CD14-positive monocyte (primary cell): ENCODE measurements around the gene GPR55. TPM values are rescaled to one million over a fixed set of nuclear protein-coding genes. Genes with fewer than 3 reads are reported as not detected.

Source experiments
- DNase-seq, 3 donors: peaks; one replicate each; pipeline ENCODE4 v3.0.0-alpha.2; 2011 to 2022
- H2AFZ ChIP-seq: 2 replicates; pipeline ENCODE4 v1.6.0; 2012; ENCODE audit warnings: mild to moderate bottlenecking, low read depth, low read length, inconsistent platforms; ENCODE audit not compliant: insufficient read depth, poor library complexity, severe bottlenecking
- H3K27ac ChIP-seq, 2 donors: 1 replicate in 1 of 2; 2 replicates in 1 of 2; pipeline ENCODE4 v1.5.1; 2012 to 2013; ENCODE audit warnings: low read length in 2 of 2, control low read depth in 1 of 2, inconsistent platforms in 1 of 2, low read depth in 1 of 2, mild to moderate bottlenecking in 1 of 2
- H3K27me3 ChIP-seq, 2 donors: one replicate each; pipeline versions ENCODE4 v1.6.0 to v1.6.1; 2011 to 2013; ENCODE audit warnings: low read length in 2 of 2; ENCODE audit not compliant: control insufficient read depth in 2 of 2, insufficient read depth in 2 of 2
- H3K36me3 ChIP-seq, 2 donors: replicated peaks in 1 of 2; 1 replicate in 1 of 2; 2 replicates in 1 of 2; pipeline versions ENCODE4 v1.5.1 to v1.6.1; 2012 to 2013; ENCODE audit warnings: low read length in 2 of 2, control low read depth in 1 of 2, inconsistent platforms in 1 of 2, mild to moderate bottlenecking in 1 of 2; ENCODE audit not compliant: insufficient read depth in 2 of 2, control insufficient read depth in 1 of 2
- H3K4me1 ChIP-seq, 2 donors: 1 replicate in 1 of 2; 2 replicates in 1 of 2; pipeline versions ENCODE4 v1.5.1 to v1.6.1; 2012 to 2013; ENCODE audit warnings: low read length in 2 of 2, control low read depth in 1 of 2, inconsistent platforms in 1 of 2, mild to moderate bottlenecking in 1 of 2, moderate library complexity in 1 of 2; ENCODE audit not compliant: insufficient read depth in 2 of 2, control insufficient read depth in 1 of 2
- H3K4me2 ChIP-seq: replicated peaks from 2 replicates; pipeline ENCODE3; 2012; ENCODE audit warnings: low read length, moderate library complexity, mild to moderate bottlenecking; ENCODE audit not compliant: poor library complexity, severe bottlenecking; ENCODE audit errors: extremely low read depth
- H3K4me3 ChIP-seq, 3 experiments: fragments of 200-600 bp in 1 of 3; sonication (generic) in 1 of 3; replicated peaks in 1 of 3; 1 replicate in 2 of 3; 2 replicates in 1 of 3; pipeline ENCODE4 v1.5.1; 2011 to 2013; ENCODE audit warnings: low read length in 3 of 3, mild to moderate bottlenecking in 3 of 3, control low read depth in 2 of 3, low read depth in 2 of 3, inconsistent platforms in 1 of 3, moderate library complexity in 1 of 3
- H3K79me2 ChIP-seq: 2 replicates; pipeline ENCODE4 v1.6.0; 2012; ENCODE audit warnings: mild to moderate bottlenecking, control low read depth, inconsistent platforms, low read length, moderate library complexity; ENCODE audit not compliant: insufficient read depth
- H3K9ac ChIP-seq: 2 replicates; pipeline ENCODE4 v1.6.0; 2017; ENCODE audit warnings: low read length, mild to moderate bottlenecking; ENCODE audit not compliant: insufficient read depth, poor library complexity, severe bottlenecking
- H3K9me3 ChIP-seq, 2 donors: replicated peaks in 1 of 2; 1 replicate in 1 of 2; 2 replicates in 1 of 2; pipeline versions ENCODE4 v1.5.1 to v1.6.1; 2012 to 2013; ENCODE audit warnings: low read length in 2 of 2, control low read depth in 1 of 2; ENCODE audit not compliant: control insufficient read depth in 1 of 2, insufficient read depth in 1 of 2
- H4K20me1 ChIP-seq: 2 replicates; pipeline ENCODE4 v1.6.0; 2012; ENCODE audit warnings: mild to moderate bottlenecking, low read length, control low read depth, moderate library complexity; ENCODE audit not compliant: insufficient read depth
- H3K27ac Mint-ChIP-seq, 7 donors: one replicate each; pipeline ENCODE4 v1.8.0; 2020; ENCODE audit warnings: mild to moderate bottlenecking in 7 of 7, mixed read lengths in 7 of 7, moderate library complexity in 6 of 7, inconsistent platforms in 2 of 7
- H3K27me3 Mint-ChIP-seq, 3 donors: one replicate each; pipeline ENCODE4 v1.8.0; 2021 to 2022; ENCODE audit warnings: low read depth in 3 of 3, mild to moderate bottlenecking in 3 of 3, mixed read lengths in 3 of 3, moderate library complexity in 3 of 3, inconsistent platforms in 1 of 3
- H3K36me3 Mint-ChIP-seq, 2 donors: one replicate each; pipeline ENCODE4 v1.8.0; 2020; ENCODE audit warnings: mixed read lengths in 2 of 2, inconsistent platforms in 1 of 2, mild to moderate bottlenecking in 1 of 2
- H3K4me1 Mint-ChIP-seq: one replicate; pipeline ENCODE4 v1.8.0; 2020; ENCODE audit warnings: mild to moderate bottlenecking, mixed read lengths
- H3K4me3 Mint-ChIP-seq, 2 donors: one replicate each; pipeline ENCODE4 v1.8.0; 2020; ENCODE audit warnings: mild to moderate bottlenecking in 2 of 2, mixed read lengths in 2 of 2, moderate library complexity in 1 of 2
- H3K9me3 Mint-ChIP-seq, 7 donors: one replicate each; pipeline ENCODE4 v1.8.0; 2020 to 2022; ENCODE audit warnings: mixed read lengths in 7 of 7, mild to moderate bottlenecking in 6 of 7, moderate library complexity in 6 of 7, inconsistent platforms in 2 of 7
- WGBS: methylation state at CpG from one replicate; pipeline ENCODE4 v1.1.5; 2013; ENCODE audit warnings: missing lambda C conversion rate; ENCODE audit not compliant: insufficient coverage; 5-methylcytosine and 5-hydroxymethylcytosine counted together
- intact Hi-C, 2 donors: fragments of 100-400 bp; cut with micrococcal nuclease; formaldehyde crosslinking; loops; one replicate each; pipeline versions ENCODE4 v1.15.0 to v1.15.1; 2023
- polyA plus RNA-seq, 3 donors: library from polyadenylated mRNA; depleted of rRNA in 1 of 3; unstranded in 2 of 3; stranded (reverse) in 1 of 3; fragments of 300-500 nt in 2 of 3; fragments of >200 nt in 1 of 3; fragmentation: Illumina TruSeq in 2 of 3; gene quantifications; 1 replicate in 2 of 3; 2 replicates in 1 of 3; pipeline ENCODE4 v1.2.3, GENCODE V29; 2012 to 2021
- TF ChIP-seq, protein P1 (sequence below): fragments of 200-600 bp; IDR thresholded peaks from one replicate; pipeline ENCODE4 v1.8.0; 2022; ENCODE audit warnings: antibody characterized with exemption, mild to moderate bottlenecking

GPR55 gene
- polyA plus RNA-seq, 3 donors, result 0.11 to 0.12 TPM; not detected in 1

DNA sequence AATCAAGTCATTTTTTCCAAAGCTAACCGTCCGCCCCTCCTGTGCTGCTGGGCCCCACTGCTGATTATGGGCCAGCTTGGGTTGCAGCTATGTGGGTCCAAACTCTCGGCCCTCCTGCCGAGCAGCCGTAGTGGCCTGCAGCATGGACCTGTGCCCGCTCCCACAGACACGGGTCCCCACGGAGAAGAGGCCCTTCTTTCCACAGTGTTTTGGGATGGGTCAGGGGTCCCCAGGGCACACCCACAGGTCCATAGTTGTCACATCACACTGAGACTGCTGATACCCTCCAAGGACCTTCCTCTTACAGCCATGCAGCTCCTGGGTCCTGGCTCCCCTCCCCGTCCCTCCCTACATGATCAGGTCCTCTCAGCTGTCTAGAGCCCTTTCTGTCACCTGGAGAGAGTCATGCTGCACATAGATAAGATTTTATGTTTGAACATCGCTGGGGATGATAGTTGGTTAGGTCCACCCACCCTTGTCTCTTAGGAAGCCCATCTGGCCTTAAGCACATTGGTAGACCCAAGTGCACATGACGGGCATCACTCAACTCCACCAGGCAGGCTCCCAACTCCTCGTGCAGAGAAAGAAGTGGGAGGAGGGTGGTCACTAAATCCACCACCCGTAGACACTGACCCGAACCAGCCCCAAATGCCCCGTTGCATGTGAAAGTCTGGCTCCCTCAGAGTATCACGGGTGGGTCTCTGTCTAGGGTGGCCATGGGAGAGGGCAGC is 17.5 kb downstream of the GPR55 start:
- intact Hi-C loops, result no loop called here
- DNase-seq, result no peak

DNA sequence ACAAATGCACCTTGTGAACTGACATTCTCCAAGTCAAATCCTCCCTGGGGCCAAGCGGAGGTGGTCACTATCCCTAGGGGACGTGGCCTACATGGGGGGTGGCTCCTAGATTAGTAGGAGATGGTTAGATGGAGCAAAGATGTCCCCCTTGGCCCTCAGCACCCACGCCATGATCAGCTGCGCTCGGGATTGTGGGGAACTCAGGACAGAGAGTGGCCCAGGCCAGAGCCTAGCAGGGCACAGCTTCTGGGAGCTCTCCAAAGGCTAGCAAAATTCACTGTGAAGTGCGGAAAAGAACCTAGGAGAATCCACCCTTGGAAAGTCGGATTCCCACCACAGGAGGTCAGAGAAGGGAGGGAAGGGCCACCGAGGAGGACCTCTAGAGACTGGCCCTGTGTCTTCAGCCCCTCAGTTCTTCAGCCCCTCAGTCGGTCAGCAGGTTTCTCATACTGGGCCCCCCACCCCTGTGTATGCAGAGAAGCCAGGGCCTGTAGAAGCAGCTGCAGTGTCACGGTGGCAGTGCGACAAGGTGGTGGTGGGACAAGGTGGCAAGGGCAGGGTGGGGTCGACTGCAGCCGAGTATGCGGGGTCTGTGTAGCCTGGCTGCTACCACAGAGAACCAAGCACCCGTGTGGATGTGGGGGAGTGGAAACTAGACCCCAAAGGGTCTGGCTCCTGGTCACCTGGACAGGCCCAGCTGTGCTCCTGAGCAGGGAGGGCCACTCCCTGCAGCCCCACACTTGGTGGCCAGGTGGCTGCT is 18.4 kb downstream of the GPR55 start:
- Histone ChIP-seq H3K9ac (no peak overlapping the region), H3K36me3 (no peaks in the 10 kb centered on the region), H4K20me1 (no peaks in the 10 kb centered on the region), H3K4me1 (peaks cover 0 to 7% of the 10 kb centered on the region in 2 donors), H3K4me2 (no peak overlapping the region), H3K27me3 (no peaks in the 10 kb centered on the region), H3K79me2 (no peaks in the 10 kb centered on the region), H3K4me3 (no peak overlapping the region), H3K27ac (no peak overlapping the region), H2AFZ (no peak overlapping the region), H3K9me3 (no peaks in the 10 kb centered on the region)
- Mint-ChIP-seq H3K9me3 (no peaks in the 10 kb centered on the region), H3K4me1 (peaks cover 13% of the 10 kb centered on the region), H3K36me3 (no peaks in the 10 kb centered on the region), H3K4me3 (no peak overlapping the region), H3K27me3 (peaks cover 1 to 6% (median 3%) of the 10 kb centered on the region in 3 donors), H3K27ac (peak overlapping the region in 1 of 7 donors; percentile 36)
- DNase-seq, result no peak
- 95% methylated on average over 11 of the region's 15 CpGs for WGBS
- TF ChIP-seq, protein P1, sequence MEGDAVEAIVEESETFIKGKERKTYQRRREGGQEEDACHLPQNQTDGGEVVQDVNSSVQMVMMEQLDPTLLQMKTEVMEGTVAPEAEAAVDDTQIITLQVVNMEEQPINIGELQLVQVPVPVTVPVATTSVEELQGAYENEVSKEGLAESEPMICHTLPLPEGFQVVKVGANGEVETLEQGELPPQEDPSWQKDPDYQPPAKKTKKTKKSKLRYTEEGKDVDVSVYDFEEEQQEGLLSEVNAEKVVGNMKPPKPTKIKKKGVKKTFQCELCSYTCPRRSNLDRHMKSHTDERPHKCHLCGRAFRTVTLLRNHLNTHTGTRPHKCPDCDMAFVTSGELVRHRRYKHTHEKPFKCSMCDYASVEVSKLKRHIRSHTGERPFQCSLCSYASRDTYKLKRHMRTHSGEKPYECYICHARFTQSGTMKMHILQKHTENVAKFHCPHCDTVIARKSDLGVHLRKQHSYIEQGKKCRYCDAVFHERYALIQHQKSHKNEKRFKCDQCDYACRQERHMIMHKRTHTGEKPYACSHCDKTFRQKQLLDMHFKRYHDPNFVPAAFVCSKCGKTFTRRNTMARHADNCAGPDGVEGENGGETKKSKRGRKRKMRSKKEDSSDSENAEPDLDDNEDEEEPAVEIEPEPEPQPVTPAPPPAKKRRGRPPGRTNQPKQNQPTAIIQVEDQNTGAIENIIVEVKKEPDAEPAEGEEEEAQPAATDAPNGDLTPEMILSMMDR, result no peak
- intact Hi-C loops, result no loop called here

More for the DNA sequence above, 17.5 kb downstream of the GPR55 start:
- no peaks in the 10 kb centered on the region for H4K20me1 ChIP-seq
- H3K36me3 ChIP-seq, result no peaks in the 10 kb centered on the region
- Mint-ChIP-seq H3K27me3 (peaks cover 1 to 6% (median 3%) of the 10 kb centered on the region in 3 donors), H3K4me1 (peaks cover 13% of the 10 kb centered on the region), H3K9me3 (no peaks in the 10 kb centered on the region), H3K36me3 (no peaks in the 10 kb centered on the region), H3K27ac (no peak overlapping the region), H3K4me3 (no peak overlapping the region)
- TF ChIP-seq, protein P1, result no peak
- no peak overlapping the region for H3K4me2 ChIP-seq
- no peak overlapping the region for H3K27ac ChIP-seq
- no peaks in the 10 kb centered on the region for H3K79me2 ChIP-seq
- no peak overlapping the region for H3K4me3 ChIP-seq
- no peak overlapping the region for H3K9ac ChIP-seq
- no peaks in the 10 kb centered on the region for H3K27me3 ChIP-seq
- peaks cover 0 to 7% of the 10 kb centered on the region in 2 donors for H3K4me1 ChIP-seq
- no peaks in the 10 kb centered on the region for H3K9me3 ChIP-seq
- H2AFZ ChIP-seq, result no peak overlapping the region
- 95% methylated on average over 11 of the region's 16 CpGs for WGBS
